Neural cell (in vitro differentiated cells): ENCODE data around the gene CADM3. TPM values are rescaled to one million over a fixed set of nuclear protein-coding genes. Genes with fewer than 3 reads are reported as not detected.

Source experiments
- H2AFZ ChIP-seq: fragments of 200-600, 300-800 bp; sonication (generic), shearing (Covaris generic); 2 replicates; pipeline ENCODE4 v1.6.0; 2014; ENCODE audit warnings: low read depth, mild to moderate bottlenecking, antibody characterized with exemption, low read length, moderate library complexity
- H3F3A ChIP-seq: fragments of 200-600 bp; shearing (Covaris generic); 2 replicates; pipeline ENCODE4 v1.6.1; 2016; ENCODE audit warnings: mild to moderate bottlenecking, moderate library complexity, mixed read lengths, antibody characterized with exemption, low read length; ENCODE audit not compliant: insufficient read depth, poor library complexity, severe bottlenecking
- H3K27ac ChIP-seq: fragments of 200-600, 300-800 bp; sonication (generic), shearing (Covaris generic); 2 replicates; pipeline ENCODE4 v1.5.1; 2014; ENCODE audit warnings: mild to moderate bottlenecking, low read length, moderate library complexity
- H3K27me3 ChIP-seq: fragments of 300-800, 200-600 bp; sonication (generic), shearing (Covaris generic); 2 replicates; pipeline ENCODE4 v1.6.0; 2014; ENCODE audit warnings: mild to moderate bottlenecking, low read depth, low read length, moderate library complexity; ENCODE audit not compliant: insufficient read depth
- H3K36me3 ChIP-seq: fragments of 300-800, 200-600 bp; sonication (generic), shearing (Covaris generic); 2 replicates; pipeline ENCODE4 v1.5.1; 2014; ENCODE audit warnings: mild to moderate bottlenecking, antibody characterized with exemption, low read length, moderate library complexity; ENCODE audit not compliant: insufficient read depth
- H3K4me2 ChIP-seq: fragments of 300-800, 200-600 bp; sonication (generic), shearing (Covaris generic); 2 replicates; pipeline ENCODE4 v1.6.0; 2014; ENCODE audit warnings: mild to moderate bottlenecking, low read length
- H3K4me3 ChIP-seq: fragments of 300-800, 200-600 bp; sonication (generic), shearing (Covaris generic); 2 replicates; pipeline ENCODE4 v1.5.1; 2014; ENCODE audit warnings: mild to moderate bottlenecking, low read length, moderate library complexity
- H3K79me2 ChIP-seq: fragments of 200-600 bp; shearing (Covaris generic); replicated peaks from 2 replicates; pipeline ENCODE4 v1.6.0; 2014; ENCODE audit warnings: mild to moderate bottlenecking, low read length, moderate library complexity; ENCODE audit not compliant: insufficient read depth
- H3K9ac ChIP-seq: fragments of 300-800, 200-600 bp; sonication (generic), shearing (Covaris generic); 2 replicates; pipeline ENCODE4 v1.6.1; 2016; ENCODE audit warnings: mild to moderate bottlenecking, low read length, mixed read lengths
- H3K9me2 ChIP-seq: fragments of 200-600 bp; shearing (Covaris generic); 2 replicates; pipeline ENCODE4 v1.6.1; 2016; ENCODE audit warnings: mild to moderate bottlenecking, low read length, mixed read lengths; ENCODE audit not compliant: insufficient read depth
- H3K9me3 ChIP-seq: fragments of 200-600, 300-800 bp; sonication (generic), shearing (Covaris generic); 2 replicates; pipeline ENCODE4 v1.6.1; 2016; ENCODE audit warnings: mild to moderate bottlenecking, mixed run types, low read length, moderate library complexity, mixed read lengths
- H4K20me1 ChIP-seq: fragments of 200-600 bp; shearing (Covaris generic); 2 replicates; pipeline ENCODE4 v1.6.1; 2016; ENCODE audit warnings: mild to moderate bottlenecking, mixed run types; ENCODE audit not compliant: insufficient read depth
- EP300 ChIP-seq: fragments of 450-650 bp; conservative IDR thresholded peaks from 2 replicates; pipeline ENCODE4 v1.6.1; 2014; ENCODE audit warnings: antibody characterized with exemption, mild to moderate bottlenecking, moderate library complexity; ENCODE audit not compliant: poor library complexity, severe bottlenecking
- EZH2 ChIP-seq: fragments of 200-600, 300-800 bp; shearing (Covaris generic), sonication (generic); IDR thresholded peaks from 2 replicates; pipeline ENCODE4 v1.6.1; 2014; ENCODE audit warnings: antibody characterized with exemption, low read length, borderline replicate concordance, mild to moderate bottlenecking; ENCODE audit not compliant: insufficient read depth, poor library complexity, severe bottlenecking
- MXI1 ChIP-seq: fragments of 450-650 bp; conservative IDR thresholded peaks from 2 replicates; pipeline ENCODE4 v1.6.1; 2014; ENCODE audit warnings: antibody characterized with exemption, mild to moderate bottlenecking; ENCODE audit not compliant: poor library complexity, severe bottlenecking
- POLR2AphosphoS5 ChIP-seq: IDR thresholded peaks from 2 replicates; pipeline ENCODE4 v1.6.1; 2012
- SMC3 ChIP-seq: fragments of 450-650 bp; conservative IDR thresholded peaks from 2 replicates; pipeline ENCODE4 v1.6.1; 2014; ENCODE audit warnings: antibody characterized with exemption, mild to moderate bottlenecking, moderate library complexity; ENCODE audit not compliant: poor library complexity
- TAF1 ChIP-seq: IDR thresholded peaks from 2 replicates; pipeline ENCODE4 v1.6.1; 2012; ENCODE audit warnings: low read depth
- polyA plus RNA-seq: library from polyadenylated mRNA; depleted of rRNA; stranded (reverse); fragments of >200 nt; gene quantifications from 2 replicates; pipeline ENCODE4 v1.2.3, GENCODE V29; 2014
- TF ChIP-seq, protein P1 (sequence below): fragments of 450-650 bp; IDR thresholded peaks from 2 replicates; pipeline ENCODE4 v1.5.1; 2014; ENCODE audit warnings: antibody characterized with exemption, mild to moderate bottlenecking, moderate library complexity; ENCODE audit not compliant: poor library complexity, severe bottlenecking
- TF ChIP-seq, protein P2 (sequence below): IDR thresholded peaks from 2 replicates; pipeline ENCODE4 v1.6.1; 2012; ENCODE audit warnings: borderline replicate concordance

The CADM3 gene
- polyA plus RNA-seq, 1 donor from 2014 or later: 81.7 TPM

DNA sequence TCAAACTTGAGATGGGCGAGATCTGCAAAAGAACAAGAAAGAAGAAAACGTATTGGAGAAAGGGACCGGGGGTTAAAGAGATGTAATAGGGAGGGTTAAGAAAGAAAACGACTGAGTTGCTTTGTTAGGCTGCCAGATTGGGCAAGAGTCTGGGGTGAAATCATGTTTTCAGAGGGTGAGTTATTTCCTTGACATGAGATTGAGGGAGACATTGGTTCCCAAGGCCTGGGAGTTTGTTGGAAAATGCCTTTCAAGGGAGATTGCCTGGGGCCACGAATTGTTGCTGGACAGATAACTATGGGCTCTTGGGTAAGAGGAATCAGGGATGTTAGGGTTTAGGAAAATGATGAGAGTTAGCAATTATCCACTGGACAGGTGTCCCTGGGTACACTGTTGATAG is 776 bp upstream of the CADM3 start:
- H3F3A ChIP-seq: no peaks in the 10 kb centered on the region
- no peaks in the 10 kb centered on the region for H4K20me1 ChIP-seq
- TF ChIP-seq POLR2AphosphoS5: no peak
- no peak for TF ChIP-seq EZH2
- TF ChIP-seq MXI1: no peak
- TF ChIP-seq, protein P1, sequence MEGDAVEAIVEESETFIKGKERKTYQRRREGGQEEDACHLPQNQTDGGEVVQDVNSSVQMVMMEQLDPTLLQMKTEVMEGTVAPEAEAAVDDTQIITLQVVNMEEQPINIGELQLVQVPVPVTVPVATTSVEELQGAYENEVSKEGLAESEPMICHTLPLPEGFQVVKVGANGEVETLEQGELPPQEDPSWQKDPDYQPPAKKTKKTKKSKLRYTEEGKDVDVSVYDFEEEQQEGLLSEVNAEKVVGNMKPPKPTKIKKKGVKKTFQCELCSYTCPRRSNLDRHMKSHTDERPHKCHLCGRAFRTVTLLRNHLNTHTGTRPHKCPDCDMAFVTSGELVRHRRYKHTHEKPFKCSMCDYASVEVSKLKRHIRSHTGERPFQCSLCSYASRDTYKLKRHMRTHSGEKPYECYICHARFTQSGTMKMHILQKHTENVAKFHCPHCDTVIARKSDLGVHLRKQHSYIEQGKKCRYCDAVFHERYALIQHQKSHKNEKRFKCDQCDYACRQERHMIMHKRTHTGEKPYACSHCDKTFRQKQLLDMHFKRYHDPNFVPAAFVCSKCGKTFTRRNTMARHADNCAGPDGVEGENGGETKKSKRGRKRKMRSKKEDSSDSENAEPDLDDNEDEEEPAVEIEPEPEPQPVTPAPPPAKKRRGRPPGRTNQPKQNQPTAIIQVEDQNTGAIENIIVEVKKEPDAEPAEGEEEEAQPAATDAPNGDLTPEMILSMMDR: no peak
- H3K9me3 ChIP-seq: no peaks in the 10 kb centered on the region
- no peaks in the 10 kb centered on the region for H3K36me3 ChIP-seq
- H3K4me3 ChIP-seq: peak overlapping the region; percentile 93
- H3K27ac ChIP-seq: no peak overlapping the region
- H3K9ac ChIP-seq: peak overlapping the region; percentile 92
- no peaks in the 10 kb centered on the region for H3K9me2 ChIP-seq
- H3K27me3 ChIP-seq: no peaks in the 10 kb centered on the region
- peak overlapping the region; percentile 9 for H3K4me2 ChIP-seq
- peaks cover 20% of the 10 kb centered on the region for H3K79me2 ChIP-seq
- no peak overlapping the region for H2AFZ ChIP-seq

DNA sequence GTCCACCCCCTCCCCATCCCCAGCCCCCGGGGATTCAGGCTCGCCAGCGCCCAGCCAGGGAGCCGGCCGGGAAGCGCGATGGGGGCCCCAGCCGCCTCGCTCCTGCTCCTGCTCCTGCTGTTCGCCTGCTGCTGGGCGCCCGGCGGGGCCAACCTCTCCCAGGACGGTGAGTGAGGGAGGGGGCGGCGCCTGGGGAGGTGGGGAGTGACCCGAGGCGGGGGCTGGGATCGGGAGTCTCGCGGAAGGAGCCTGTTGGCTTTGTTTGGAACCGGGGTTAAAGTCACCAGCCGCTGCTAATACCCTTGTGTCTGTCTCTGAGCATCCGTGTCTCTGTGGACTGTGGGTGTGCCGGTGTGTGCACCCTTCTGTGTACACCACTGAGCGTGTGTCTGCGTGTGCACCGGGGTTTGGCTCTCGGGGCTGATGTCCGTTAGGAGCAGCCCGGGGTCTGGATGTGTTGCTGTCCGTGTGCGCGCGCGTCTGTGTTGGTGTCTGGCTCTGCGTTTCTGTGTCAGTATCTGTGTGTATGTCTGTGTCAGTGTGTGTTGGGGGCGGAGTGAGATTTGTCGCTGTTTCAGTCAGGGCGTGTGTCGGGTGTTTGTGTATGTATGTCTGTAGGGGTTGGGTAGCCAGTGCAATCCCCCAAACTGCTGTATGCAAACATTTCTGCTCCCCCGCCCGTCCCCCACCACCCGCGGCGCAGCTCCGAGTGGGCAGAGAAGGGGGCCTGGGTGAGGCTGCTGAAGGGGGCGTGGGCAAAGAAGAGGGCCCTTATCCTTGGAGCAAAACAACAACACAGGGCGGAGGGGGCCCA is 480 bp downstream of the CADM3 start:
- Histone ChIP-seq H2AFZ (peak overlapping the region; percentile 69), H3K27me3 (no peaks in the 10 kb centered on the region), H3K9me2 (no peaks in the 10 kb centered on the region), H3K36me3 (peaks cover 3% of the 10 kb centered on the region), H3K9ac (peak overlapping the region; percentile 92), H3K27ac (peak overlapping the region; percentile 83), H3K4me2 (peak overlapping the region; percentile 79), H3K4me3 (peak overlapping the region; percentile 93), H3K79me2 (peaks cover 20% of the 10 kb centered on the region), H3F3A (no peaks in the 10 kb centered on the region), H3K9me3 (no peaks in the 10 kb centered on the region), H4K20me1 (no peaks in the 10 kb centered on the region)
- TF ChIP-seq EZH2 (no peak), TAF1 (peak; percentile 68), SMC3 (peak; percentile 37), EP300 (no peak), MXI1 (peak; percentile 68), POLR2AphosphoS5 (peak; percentile 79)
- TF ChIP-seq, protein P2, sequence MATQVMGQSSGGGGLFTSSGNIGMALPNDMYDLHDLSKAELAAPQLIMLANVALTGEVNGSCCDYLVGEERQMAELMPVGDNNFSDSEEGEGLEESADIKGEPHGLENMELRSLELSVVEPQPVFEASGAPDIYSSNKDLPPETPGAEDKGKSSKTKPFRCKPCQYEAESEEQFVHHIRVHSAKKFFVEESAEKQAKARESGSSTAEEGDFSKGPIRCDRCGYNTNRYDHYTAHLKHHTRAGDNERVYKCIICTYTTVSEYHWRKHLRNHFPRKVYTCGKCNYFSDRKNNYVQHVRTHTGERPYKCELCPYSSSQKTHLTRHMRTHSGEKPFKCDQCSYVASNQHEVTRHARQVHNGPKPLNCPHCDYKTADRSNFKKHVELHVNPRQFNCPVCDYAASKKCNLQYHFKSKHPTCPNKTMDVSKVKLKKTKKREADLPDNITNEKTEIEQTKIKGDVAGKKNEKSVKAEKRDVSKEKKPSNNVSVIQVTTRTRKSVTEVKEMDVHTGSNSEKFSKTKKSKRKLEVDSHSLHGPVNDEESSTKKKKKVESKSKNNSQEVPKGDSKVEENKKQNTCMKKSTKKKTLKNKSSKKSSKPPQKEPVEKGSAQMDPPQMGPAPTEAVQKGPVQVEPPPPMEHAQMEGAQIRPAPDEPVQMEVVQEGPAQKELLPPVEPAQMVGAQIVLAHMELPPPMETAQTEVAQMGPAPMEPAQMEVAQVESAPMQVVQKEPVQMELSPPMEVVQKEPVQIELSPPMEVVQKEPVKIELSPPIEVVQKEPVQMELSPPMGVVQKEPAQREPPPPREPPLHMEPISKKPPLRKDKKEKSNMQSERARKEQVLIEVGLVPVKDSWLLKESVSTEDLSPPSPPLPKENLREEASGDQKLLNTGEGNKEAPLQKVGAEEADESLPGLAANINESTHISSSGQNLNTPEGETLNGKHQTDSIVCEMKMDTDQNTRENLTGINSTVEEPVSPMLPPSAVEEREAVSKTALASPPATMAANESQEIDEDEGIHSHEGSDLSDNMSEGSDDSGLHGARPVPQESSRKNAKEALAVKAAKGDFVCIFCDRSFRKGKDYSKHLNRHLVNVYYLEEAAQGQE: peak; percentile 80
